ENCODE data around the gene CAPN12. TPM values are rescaled to one million over a fixed set of nuclear protein-coding genes. Genes with fewer than 3 reads are reported as not detected.

The CAPN12 gene
- total RNA-seq, 1 donor from 2014 or later: 0.20 TPM

DNA sequence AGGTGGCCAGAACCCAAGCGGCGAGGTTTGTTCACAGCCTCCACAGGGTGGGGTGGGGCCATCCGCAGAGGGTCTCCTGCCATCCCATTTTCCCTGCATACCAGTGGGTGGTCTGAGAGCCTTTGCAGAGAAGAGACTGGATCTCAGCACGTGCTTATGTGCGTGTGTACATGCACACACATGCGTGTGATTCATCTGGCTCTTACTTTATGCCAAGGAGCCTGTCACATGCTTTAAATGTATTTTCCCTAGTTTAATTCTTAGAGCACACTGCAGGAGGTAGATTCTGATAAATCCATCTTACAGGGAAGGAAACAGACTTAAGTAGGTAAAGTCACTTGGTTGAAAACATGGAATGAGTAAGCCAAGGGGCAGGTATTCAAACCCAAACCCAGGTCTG, 47.1 kb downstream of the CAPN12 start:
- no peak for DNase-seq (ENCODE audit: low read depth, low spot score)

DNA sequence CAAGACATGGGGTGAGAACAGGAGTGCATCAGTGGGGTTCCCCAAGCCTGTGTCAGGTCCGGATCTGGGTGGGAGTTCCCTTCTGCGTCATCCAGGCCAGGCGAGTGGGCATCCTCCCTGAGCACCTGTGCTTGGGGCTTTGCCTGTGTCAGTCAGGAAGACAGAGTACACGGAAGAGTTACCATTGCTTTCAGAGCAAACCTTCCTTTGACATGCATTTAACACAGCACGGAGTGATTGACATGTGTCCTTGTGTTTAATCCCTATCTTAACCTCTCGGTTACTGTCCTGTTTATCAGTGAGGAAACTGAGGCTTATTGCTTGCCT, 47.6 kb downstream of the CAPN12 start:
- no peak for DNase-seq (ENCODE audit: low read depth, low spot score)

DNA sequence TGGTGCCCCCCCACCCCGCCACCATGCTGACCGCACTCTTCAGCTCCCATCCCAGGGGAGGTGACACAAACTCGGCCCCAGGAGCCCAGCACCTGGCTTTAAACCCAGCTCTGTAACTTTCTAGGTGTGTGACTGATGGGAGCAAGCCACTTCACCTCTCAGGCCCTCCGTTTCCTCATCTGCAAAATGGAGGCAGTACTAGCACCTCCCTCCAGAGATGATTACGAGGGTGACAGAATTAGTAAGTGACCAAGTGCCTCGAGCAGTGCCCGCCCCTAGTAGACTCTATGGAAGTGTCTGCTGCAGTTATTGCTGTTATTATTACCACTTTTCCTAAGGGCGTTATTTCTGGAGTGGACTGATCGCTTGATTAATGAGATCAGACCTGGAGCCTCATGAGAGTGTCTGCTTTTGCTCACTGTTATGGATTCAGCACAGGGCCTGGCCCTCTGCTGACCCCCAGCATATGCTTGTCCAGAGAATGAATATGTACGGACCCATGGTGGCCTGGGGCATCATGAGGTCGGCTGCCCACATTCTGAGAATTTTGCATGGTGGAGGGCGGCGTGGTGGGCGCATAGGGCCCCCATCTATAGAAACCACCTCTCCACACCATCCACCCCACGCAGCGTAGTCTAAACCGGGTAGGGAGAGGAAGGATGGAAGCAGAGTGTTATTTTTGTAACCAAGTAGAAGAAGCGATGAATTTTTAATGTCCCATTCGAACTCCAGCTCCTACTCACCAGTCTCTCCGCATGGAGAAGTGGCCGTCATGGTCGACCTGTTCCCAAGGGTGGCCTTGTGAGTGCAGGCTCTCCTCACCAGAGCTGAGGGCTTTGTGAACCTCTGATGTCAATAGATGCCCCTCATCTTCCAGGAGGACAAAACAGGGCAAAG, 48.2 kb downstream of the CAPN12 start:
- DNase-seq (ENCODE audit: low read depth, low spot score): no peak

DNA sequence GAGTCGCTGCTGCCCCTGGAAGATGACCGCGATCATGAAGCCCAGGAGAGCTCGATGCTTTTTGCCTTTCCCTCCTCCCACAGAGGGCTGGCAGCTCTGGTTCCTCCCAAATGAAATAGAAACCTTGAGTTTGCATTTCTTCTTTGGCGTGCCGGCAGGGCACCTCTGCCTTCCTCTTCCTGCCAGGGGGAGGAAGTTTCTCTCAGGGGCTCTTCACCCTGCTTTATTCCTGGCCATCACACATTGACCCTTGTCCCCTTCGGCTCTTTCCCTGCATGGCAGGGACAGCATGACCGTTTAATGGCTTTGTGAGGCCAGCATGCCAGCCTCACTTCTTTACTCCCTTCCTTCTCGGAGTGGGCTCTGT, 49.0 kb downstream of the CAPN12 start:
- no peak for DNase-seq (ENCODE audit: low read depth, low spot score)

DNA sequence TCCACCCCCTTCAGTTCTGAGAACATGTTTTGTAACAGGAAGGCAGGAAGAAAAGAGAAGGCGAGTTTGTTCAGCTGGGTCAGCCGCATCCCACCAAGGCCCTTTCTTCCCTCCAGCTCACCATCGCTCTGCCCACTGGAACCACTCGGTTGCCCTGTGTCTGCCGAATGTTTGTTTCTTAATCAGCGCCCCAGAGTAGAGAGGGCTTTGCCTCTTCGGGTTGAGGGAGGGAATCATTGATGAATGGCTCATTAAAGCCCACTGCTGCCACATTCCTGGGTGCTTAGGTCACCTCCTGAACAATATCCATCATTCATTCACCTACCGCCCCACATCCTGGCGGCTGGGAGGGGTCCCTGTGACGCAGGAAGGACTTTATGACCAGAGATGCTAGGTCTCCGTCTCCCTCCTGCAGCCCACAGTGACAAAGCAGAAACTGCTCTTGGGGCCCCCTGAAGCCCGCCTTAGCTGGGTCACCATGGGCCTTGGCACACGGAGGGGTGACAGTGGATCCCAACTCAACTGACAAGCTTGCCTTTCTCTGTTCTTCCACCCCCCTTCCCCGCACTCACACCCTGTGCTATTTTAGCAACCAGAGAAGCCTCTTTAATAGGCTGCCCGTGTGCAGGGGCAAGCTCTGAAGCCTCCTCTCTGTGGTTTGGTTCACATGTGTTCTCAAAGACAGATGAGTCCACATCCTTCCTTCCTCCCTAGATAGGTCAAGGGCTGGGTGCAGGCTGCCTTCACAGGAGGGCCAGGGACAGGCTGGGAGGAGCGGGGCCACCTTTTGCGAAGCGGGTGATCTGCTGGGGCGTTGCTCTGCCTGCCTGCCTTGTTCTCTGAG, 50.7 kb downstream of the CAPN12 start:
- peak; percentile 36 for DNase-seq (ENCODE audit: low read depth, low spot score)

DNA sequence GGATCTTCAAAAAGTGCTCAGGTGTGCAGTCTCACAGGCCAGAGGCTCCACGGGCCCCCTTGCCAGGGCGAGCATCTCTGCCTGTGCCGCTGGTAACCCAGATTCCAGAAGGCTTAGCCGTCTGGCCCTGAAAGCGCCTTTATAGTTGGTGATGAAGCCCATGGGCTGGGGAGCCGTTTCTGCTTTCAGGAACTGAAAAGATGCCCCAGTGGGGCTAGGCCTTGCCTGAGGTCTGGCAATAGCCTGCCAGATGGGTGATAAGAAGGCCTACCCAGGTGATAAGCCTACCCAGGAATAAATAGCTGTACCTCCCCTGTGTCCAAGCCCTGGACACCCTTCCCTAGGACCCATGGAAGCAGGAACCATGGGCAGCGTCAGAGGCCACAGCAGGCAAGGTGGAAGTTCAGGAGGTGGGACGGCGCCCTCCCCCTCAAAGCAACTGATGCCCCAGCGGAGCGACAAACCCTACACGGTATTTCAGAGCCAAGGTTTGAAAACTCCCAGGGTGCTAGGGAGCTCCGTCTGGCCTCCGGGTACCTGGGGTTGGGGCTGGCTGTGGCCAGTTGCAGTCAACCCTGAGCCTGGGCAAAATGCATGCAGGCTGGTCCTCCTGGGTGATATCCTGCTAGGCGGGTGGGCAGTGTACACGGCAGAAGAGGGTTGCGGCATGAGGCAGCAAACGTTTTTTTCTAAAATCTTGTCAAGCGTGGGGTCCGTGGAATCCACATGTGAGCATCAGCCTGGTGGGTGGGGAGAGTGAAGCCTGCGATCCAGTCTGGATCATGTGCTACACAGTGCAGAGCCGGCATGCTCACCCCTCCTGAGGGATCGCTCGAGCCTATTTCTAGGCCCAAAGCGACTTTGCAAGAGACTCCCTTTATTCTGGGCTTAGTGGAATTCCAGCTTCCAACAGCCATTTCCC, 51.6 kb downstream of the CAPN12 start:
- no peak for DNase-seq (ENCODE audit: low read depth, low spot score)

DNA sequence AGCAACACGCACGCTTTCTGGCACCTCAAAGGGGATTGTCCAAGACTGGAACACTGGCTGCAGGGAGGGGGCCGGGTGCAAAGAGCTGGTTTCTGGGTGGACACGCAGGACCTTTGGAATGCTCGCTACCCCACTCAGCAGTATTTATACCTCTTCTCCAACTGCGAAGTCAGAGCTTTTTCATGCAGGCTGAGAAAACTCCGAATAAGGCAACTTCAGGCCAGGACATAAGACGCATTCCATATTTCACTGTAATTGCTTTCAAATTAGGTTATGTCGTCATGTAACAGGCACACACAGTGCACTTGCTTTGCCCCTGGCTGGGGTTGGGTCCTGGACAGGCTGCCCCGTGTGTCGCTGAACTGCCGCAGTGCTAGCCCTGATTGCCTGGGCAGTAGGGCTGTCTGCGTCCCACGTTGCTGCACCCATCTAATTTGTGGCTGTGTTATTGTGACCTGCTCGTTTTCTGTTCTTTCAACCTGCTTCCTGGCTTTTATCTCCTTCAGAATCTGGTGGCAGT, 52.3 kb downstream of the CAPN12 start:
- no peak for DNase-seq (ENCODE audit: low read depth, low spot score)

DNA sequence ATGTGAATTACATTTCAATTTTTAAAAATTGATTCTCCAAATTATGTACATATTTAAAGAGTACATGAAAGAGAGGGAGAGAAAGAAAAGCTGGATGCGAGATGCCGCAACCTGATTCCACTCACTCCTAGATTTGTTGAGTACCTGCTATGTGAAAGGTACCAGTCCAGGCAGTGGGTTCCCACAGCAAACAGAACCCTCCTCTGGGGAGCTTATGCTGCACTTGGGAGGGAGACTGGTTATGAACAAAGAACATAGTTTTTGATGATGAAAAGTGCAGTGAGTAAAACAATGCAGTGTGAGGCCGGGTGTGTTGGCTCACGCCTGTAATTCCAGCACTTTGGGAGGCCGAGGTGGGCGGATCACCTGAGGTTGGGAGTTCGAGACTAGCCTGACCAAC, 53.4 kb downstream of the CAPN12 start:
- no peak for DNase-seq (ENCODE audit: low read depth, low spot score)

DNA sequence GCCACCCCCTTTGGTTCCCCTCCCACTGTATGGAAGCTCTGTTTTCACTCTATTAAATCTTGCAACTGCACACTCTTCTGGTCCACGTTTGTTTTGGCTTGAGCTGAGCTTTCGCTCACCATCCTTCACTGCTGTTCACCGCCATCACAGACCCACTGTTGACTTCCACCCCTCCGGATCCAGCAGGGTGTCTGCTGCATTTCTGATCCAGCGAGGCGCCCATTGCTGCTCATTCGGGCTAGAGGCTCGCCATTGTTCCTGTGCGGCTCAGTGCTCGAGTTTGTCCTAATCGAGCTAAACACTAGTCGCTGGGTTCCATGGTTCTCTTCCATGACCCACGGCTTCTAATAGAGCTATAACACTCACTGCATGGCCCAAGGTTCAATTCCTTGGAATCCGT, 54.1 kb downstream of the CAPN12 start:
- DNase-seq (ENCODE audit: low read depth, low spot score): no peak

DNA sequence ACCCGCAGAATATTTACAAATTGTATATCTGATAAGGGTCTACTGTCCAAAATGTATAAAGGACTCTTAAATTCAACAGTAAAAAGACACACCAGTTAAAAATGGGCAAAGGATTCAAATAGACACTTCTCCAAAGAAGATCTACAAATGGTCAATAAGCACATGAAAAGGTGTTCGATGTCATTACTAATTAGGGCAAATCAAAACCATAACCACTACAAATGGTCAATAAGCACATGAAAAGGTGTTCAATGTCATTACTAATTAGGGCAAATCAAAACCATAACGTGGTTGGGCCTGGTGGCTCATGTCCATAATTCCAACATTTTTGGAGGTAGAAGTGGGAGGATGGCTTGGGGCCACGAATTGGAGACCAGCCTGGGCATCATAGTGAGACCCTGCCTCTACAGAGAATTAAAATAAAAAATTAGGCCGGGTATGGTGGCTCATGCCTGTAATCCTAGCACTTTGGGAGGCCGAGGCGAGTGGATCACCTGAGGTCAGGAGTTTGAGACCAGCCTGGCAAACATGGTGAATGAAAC, 56.4 kb downstream of the CAPN12 start:
- no peak for DNase-seq (ENCODE audit: low read depth, low spot score)

DNA sequence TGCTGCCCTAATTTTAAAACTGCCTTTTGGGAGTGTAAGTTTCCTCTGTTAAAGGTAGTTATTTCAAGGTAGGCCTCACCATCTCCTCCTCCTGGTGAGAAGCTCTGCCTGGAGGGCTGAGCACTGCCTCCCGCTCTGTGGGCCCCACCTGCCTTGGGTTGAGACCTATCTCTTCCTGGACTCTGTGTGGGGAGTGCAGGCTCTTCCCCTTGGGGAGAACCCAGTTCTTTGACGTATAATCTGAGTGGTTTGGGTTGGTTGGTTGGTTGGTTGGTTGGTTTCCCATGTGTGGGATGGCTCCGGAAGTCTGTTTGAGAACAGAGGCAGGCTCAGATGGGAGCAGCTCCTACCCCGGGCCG, 57.8 kb downstream of the CAPN12 start:
- no peak for DNase-seq (ENCODE audit: low read depth, low spot score)

DNA sequence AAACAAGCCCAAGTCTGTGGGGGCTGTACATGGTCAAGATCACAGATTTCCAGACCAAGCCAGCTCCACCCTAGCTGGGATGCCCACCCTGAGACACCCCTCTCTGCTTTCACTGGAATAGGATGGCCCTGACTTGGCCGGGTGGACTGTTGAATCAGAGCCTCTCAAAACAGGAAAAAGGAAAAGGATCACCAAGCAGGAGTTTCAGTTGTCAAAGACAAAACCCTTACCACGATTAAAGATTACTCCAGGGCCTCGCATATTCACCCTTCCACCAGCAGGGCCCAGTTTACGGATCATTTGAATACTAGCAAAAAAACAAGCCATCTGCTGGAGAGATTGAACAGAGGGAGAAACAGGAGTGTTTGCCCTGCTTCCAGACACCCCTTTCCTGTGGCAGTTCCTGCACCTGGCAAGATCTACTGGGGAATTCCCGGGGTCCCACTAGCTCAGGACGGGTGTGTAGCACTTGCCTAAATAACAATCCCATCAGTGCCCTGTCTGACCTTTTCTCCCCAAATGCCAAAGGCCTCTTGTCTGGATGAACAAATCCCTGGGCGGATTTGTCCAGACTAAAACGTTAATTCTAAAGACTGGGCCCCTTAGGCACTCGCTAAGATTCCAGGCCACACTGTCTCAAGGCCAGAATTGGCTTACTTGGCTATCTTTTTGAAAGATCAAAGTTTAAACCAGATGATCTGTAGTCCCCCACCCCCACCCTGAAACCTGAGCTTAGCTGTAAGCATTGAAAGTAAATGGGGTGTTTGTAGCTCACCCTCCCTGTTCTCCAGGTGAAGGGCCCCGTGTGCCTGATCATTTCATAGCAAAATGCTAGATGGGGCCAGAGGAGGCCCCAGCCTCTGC, 58.4 kb downstream of the CAPN12 start:
- DNase-seq (ENCODE audit: low read depth, low spot score): peak; percentile 72

DNA sequence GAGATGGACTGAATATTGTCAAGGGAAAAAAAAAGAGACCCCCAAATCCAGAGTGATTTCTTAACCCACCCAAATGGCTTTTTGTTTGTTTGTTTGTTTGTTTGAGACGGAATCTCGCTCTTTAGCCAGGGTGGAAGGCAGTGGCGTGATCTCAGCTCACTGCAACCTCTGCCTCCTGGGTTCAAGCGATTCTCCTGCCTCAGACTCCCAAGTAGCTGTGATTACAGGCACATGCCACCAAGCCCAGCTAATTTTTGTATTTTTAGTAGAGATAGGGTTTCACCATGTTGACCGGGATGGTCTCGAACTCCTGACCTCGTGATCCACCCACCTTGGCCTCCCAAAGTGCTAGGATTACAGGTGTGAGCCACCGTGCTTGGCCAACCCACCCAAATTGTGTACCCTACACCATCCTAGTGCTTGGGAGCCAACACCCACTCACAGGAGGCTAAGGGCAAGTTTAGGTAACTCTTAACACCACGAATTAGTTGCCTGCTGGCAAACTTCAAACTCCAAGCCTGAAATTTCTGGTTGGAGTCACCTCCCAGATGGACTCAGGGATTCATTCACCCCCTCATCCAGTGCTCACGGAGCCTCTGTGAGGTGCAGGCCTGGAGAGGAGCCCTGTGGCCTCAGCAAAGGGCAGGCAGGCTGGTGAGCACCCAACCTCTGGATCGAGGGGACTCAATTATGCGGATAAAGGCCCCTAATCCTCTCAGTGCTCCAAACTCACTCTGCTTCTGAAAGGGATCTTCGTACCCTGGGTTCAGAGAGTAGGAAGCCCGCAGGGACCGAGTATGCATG, 59.2 kb downstream of the CAPN12 start:
- DNase-seq (ENCODE audit: low read depth, low spot score): no peak

DNA sequence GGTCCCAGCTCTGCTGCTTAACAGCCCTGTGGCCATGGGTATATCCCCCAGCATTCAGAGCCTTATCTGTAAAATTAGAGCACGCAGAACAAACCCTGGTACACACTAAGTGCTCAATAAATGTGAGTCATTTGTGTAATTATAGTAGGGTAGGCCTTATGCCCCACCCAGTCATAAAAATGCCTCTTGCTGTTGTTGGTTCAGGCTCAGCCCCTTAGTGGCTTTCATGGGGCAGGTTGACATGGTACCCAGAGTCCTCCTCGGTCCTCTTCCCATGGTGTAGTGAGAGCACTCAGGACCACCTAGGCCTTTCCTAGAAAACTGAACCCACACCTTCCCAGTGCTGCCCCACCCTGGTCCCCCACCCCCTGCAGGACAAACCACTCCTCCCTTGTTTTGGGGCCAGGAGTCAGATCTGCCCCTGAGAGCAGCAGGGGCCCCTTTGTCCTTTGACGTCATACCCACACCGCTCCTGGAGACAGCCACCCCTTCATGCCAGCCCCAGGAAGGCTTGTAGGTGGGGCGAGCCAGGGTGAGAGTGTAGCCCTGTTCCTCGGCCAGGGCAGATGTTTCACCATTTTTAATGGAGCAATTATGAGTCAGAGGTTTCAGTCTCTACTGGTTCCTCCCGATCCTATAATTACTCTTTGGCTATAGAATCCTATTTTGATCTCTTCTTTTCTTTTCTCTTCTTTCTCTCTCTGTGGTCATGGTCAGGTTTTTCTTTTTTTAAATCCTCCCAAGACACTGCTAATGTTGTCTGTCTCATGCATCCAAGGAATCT, 60.0 kb downstream of the CAPN12 start:
- DNase-seq (ENCODE audit: low read depth, low spot score): no peak

DNA sequence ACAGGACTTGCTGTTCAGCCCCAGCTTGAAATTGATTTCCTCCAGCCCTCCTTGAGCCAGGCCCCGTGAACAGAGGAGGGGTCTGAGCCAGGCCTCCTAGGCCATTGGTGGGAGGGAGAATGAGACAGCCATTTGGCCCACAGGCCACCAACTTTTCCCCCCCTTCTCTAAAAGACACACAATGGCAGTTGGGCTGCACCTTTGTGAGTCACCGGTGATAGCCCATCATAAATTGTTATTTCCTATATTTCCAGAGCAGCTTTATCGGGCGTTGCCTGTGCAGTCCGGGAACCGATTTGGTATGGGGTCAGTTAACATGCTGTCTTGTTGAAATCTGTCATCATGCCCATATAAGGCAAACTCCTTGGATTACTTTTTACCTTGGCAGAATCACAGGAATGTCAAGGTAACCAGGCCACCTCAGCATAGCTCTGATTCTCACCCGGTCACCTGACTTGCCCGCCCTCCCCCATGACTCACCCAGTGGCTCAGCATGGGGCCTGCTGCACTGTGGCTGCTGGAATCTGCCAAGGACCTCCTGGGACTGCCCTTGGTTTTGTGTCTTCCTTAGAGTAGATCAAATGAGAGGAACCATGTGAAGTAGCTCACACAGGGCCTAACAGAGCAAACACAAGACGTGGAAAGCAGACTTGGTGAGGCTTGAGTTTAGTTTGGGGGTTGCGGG, 60.7 kb downstream of the CAPN12 start:
- no peak for DNase-seq (ENCODE audit: low read depth, low spot score)

DNA sequence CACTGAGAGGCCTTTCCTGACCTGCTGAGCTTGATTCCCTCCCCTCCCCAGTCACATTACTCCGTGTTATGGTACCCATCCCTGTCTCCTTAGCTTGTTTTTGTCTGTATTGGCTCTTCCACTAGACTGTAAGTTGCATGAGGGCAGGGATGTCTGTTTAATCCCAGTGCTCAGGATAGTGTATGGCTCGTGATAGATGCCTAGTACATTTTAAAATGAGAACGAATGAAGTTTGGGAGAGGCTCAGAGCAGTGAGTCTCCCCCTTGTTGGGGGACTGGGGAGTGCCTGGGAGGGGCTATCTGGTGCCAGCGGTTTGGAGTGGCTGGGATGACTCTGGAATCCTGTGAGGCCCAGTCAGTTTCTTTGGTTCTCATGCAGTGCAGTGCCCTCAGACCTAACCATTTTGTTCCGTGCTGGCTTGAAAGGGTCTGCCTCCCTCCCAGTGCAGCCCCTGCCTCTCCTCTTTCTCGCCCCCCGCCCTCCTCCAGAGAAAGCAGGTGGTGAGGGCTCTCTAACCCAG, 61.3 kb downstream of the CAPN12 start:
- no peak for DNase-seq (ENCODE audit: low read depth, low spot score)

DNA sequence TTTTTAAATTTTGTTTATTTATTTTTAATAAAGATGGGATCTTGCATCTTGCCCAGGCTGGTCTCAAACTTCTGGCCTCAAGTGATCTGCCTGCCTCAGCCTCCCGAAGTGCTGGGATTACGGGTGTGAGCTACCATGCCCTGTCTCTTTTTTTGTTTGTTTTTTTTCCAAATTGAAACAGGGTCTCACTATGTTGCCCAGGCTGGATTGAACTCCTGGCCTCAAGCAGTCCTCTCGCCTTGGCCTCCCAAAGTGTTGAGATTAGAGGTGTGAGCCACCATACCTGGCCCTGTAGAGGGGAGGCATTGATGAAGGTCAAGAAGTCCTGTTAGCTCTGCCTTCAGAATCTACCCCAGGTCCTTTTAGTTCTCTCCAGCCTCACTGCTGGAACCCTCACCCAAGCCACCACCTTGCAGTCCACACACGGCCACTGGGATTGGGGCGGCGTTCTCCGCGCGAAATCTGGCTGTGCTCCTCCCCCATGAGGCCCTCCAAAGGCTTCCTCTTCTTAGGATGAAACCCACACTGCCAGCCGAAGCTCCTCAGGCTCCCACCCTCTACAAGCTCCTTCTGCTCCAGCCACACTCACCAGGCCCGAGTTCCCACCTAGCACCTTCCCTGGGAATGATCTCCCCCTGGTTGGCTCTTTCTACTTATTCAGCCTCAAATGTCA, 61.9 kb downstream of the CAPN12 start:
- no peak for DNase-seq (ENCODE audit: low read depth, low spot score)
